Endothelial cell of umbilical vein (primary cell): ENCODE results near the gene EHBP1L1. TPM values are rescaled to one million over a fixed set of nuclear protein-coding genes. Genes with fewer than 3 reads are reported as not detected.
A peak's percentile ranks its signal among the peaks of the same experiment; 100 is the strongest.

ENCODE experiments used
- Bru-seq: library from RNA; stranded (reverse); fragments of 400-500 nt; gene quantifications from one replicate; lab custom pipeline; 2021; lab: Mats Ljungman, UMichigan
- BruChase-seq, 2 experiments: library from RNA; stranded (reverse); fragments of 400-500 nt; gene quantifications; one replicate each; lab custom pipeline; 2021; lab: Mats Ljungman, UMichigan
- BruUV-seq: library from RNA; stranded (reverse); fragments of 400-500 nt; replicated peaks from 2 replicates; lab custom pipeline; 2021; lab: Mats Ljungman, UMichigan
- CTCF ChIA-PET: fragments of 300-600, 350-600 bp; sonication (Branson Sonifier 250); formaldehyde crosslinking; loops from one replicate; lab custom pipeline; 2021; ENCODE audit warnings: antibody characterized with exemption, inconsistent platforms; lab: Charles Lee
- POLR2A ChIA-PET: fragments of 300-600, 350-600 bp; sonication (Branson Sonifier 250); formaldehyde crosslinking; loops from one replicate; lab custom pipeline; 2021; ENCODE audit warnings: antibody characterized with exemption, inconsistent platforms; lab: Charles Lee
- DNase-seq: peaks from one replicate; pipeline ENCODE4 v3.0.0-alpha.2; 2011; ENCODE audit warnings: low read depth, low spot score
- FAIRE-seq: peaks from 2 replicates; lab custom pipeline; 2011; peaks lifted over from hg19 to GRCh38; lab: Jason Lieb, UNC
- H2AFZ ChIP-seq: 2 replicates; pipeline ENCODE4 v1.6.0; 2012; ENCODE audit warnings: low read depth, low read length, control low read depth, inconsistent platforms
- H3K27ac ChIP-seq: 2 replicates; pipeline ENCODE4 v1.5.1; 2011; ENCODE audit warnings: low read depth, mild to moderate bottlenecking, control low read depth, low read length, moderate library complexity; ENCODE audit not compliant: insufficient read depth
- H3K27me3 ChIP-seq, 2 experiments: 2 replicates each; pipeline versions ENCODE4 v1.6.0 to v1.6.1; 2011; ENCODE audit warnings: low read length in 2 of 2, mixed read lengths in 1 of 2; ENCODE audit not compliant: control insufficient read depth in 2 of 2, insufficient read depth in 2 of 2
- H3K36me3 ChIP-seq, 2 experiments: 2 replicates in 1 of 2; 3 replicates in 1 of 2; pipeline ENCODE4 v1.5.1; 2011; ENCODE audit warnings: low read length in 2 of 2, mild to moderate bottlenecking in 1 of 2, moderate library complexity in 1 of 2; ENCODE audit not compliant: control insufficient read depth in 2 of 2, insufficient read depth in 2 of 2; ENCODE audit errors: extremely low read depth in 1 of 2
- H3K4me1 ChIP-seq: 3 replicates; pipeline ENCODE4 v1.5.1; 2011; ENCODE audit warnings: mild to moderate bottlenecking, low read length; ENCODE audit not compliant: control insufficient read depth, insufficient read depth; ENCODE audit errors: extremely low read depth
- H3K4me2 ChIP-seq: 2 replicates; pipeline ENCODE4 v1.6.1; 2011; ENCODE audit warnings: low read length, control low read depth, mixed read lengths; ENCODE audit not compliant: insufficient read depth
- H3K4me3 ChIP-seq, 3 experiments: fragments of 200-600 bp in 1 of 3; sonication (generic), shearing (Covaris generic) in 1 of 3; replicated peaks in 1 of 3; 2 replicates each; pipeline ENCODE4 v1.5.1; 2011 to 2016; ENCODE audit warnings: control low read depth in 3 of 3, low read length in 3 of 3, mild to moderate bottlenecking in 2 of 3, inconsistent platforms in 1 of 3, low read depth in 1 of 3, moderate library complexity in 1 of 3; ENCODE audit not compliant: insufficient read depth in 1 of 3
- H3K79me2 ChIP-seq: 2 replicates; pipeline ENCODE4 v1.6.0; 2012; ENCODE audit warnings: low read length, inconsistent platforms; ENCODE audit not compliant: control insufficient read depth, insufficient read depth
- H3K9ac ChIP-seq: replicated peaks from 2 replicates; pipeline ENCODE3; 2011; ENCODE audit warnings: low read length, control low read depth; ENCODE audit not compliant: insufficient read depth; ENCODE audit errors: extremely low read depth
- H3K9me1 ChIP-seq: replicated peaks from 3 replicates; pipeline ENCODE4 v1.6.0; 2011; ENCODE audit warnings: mild to moderate bottlenecking, low read length; ENCODE audit not compliant: control insufficient read depth, insufficient read depth; ENCODE audit errors: extremely low read depth
- H3K9me3 ChIP-seq: replicated peaks from 2 replicates; pipeline ENCODE4 v1.5.1; 2012; ENCODE audit warnings: low read length, inconsistent platforms; ENCODE audit not compliant: control insufficient read depth, insufficient read depth
- H4K20me1 ChIP-seq: replicated peaks from 2 replicates; pipeline ENCODE3; 2011; ENCODE audit warnings: mild to moderate bottlenecking, low read length; ENCODE audit not compliant: control insufficient read depth, insufficient read depth; ENCODE audit errors: extremely low read depth
- CTCF ChIP-seq, 2 donors: IDR thresholded peaks; 1 replicate in 1 of 2; 2 replicates in 1 of 2; pipeline ENCODE4 v1.5.1; 2011; ENCODE audit warnings: low read length in 2 of 2, mild to moderate bottlenecking in 2 of 2, moderate library complexity in 2 of 2, control low read depth in 1 of 2, inconsistent platforms in 1 of 2, low read depth in 1 of 2; ENCODE audit not compliant: insufficient read depth in 1 of 2; ENCODE audit errors: extremely low read depth in 1 of 2
- EZH2 ChIP-seq: IDR thresholded peaks from 2 replicates; pipeline ENCODE4 v1.6.1; 2012; ENCODE audit warnings: borderline replicate concordance, low read depth, mild to moderate bottlenecking, moderate library complexity, low read length, inconsistent platforms; ENCODE audit not compliant: severe bottlenecking
- FOS ChIP-seq: IDR thresholded peaks from 2 replicates; pipeline ENCODE4 v1.6.1; 2011; ENCODE audit warnings: mild to moderate bottlenecking, low read length, moderate library complexity, borderline replicate concordance; ENCODE audit not compliant: insufficient read depth
- GATA2 ChIP-seq: IDR thresholded peaks from 2 replicates; pipeline ENCODE4 v1.7.0; 2011; ENCODE audit warnings: low read depth, mild to moderate bottlenecking, moderate library complexity, mixed read lengths, low read length; ENCODE audit not compliant: insufficient read length, insufficient read depth
- JUN ChIP-seq: IDR thresholded peaks from 2 replicates; pipeline ENCODE4 v1.6.1; 2011; ENCODE audit warnings: borderline replicate concordance, low read depth; ENCODE audit not compliant: insufficient read length, insufficient read depth
- MAX ChIP-seq: IDR thresholded peaks from 2 replicates; pipeline ENCODE4 v1.6.1; 2011; ENCODE audit not compliant: insufficient read depth, insufficient read length
- MYC ChIP-seq: IDR thresholded peaks from one replicate; pipeline ENCODE4 v1.6.1; 2011; ENCODE audit warnings: mild to moderate bottlenecking, low read depth, low read length
- POLR2A ChIP-seq: IDR thresholded peaks from 2 replicates; pipeline ENCODE4 v1.6.1; 2012; ENCODE audit warnings: low read depth, mild to moderate bottlenecking, control low read depth, low read length
- POLR2AphosphoS5 ChIP-seq: IDR thresholded peaks from 2 replicates; pipeline ENCODE4 v1.6.1; 2012; ENCODE audit warnings: low read depth, mild to moderate bottlenecking, control low read depth, low read length, moderate library complexity; ENCODE audit not compliant: insufficient read depth
- dilution Hi-C: fragments of 300-500 bp; cut with MboI; formaldehyde crosslinking; loops from one replicate; pipeline ENCODE4 v1.15.0; 2019; ENCODE audit warnings: low sequenced_read_pairs; ENCODE audit not compliant: extremely low pct_ligation_motif_present
- intact Hi-C: fragments of 100-400 bp; cut with micrococcal nuclease; formaldehyde crosslinking; loops from one replicate; pipeline ENCODE4 v1.10.0; 2022
- long read RNA-seq: library from polyadenylated mRNA; stranded (forward); transcript quantifications from one replicate; pipeline ENCODE4 v2.0.0, GENCODE V29; 2021
- polyA minus RNA-seq, 3 experiments: library from RNA; depleted of rRNA, polyadenylated mRNA; stranded (reverse); fragments of >200 nt; gene quantifications; 1 replicate in 1 of 3; 2 replicates in 2 of 3; pipeline ENCODE4 v1.2.3, GENCODE V29; 2011
- polyA plus RNA-seq, 4 experiments: library from polyadenylated mRNA; depleted of rRNA in 3 of 4; stranded (reverse) in 3 of 4; unstranded in 1 of 4; fragments of >200 nt; gene quantifications; 2 replicates each; pipeline versions ENCODE4 v1.2.1 to v1.2.3, GENCODE V29; 2011 to 2012; ENCODE audit warnings: missing spikeins in 1 of 4
- total RNA-seq: library from RNA; stranded (reverse); gene quantifications from 2 replicates; pipeline ENCODE4 v1.2.3, GENCODE V29; 2021

EHBP1L1 gene
- total RNA-seq (18.8 and 19.7 TPM in 2 replicates), polyA plus RNA-seq (12.7 and 18.5 TPM in 2 replicates), polyA minus RNA-seq (8.6 and 12.0 TPM in 2 replicates), Bru-seq, nascent RNA (percentile 47 among the genes with signal in this experiment), BruChase-seq, experiment 1, labeled RNA remaining after a 6-hour chase (percentile 91 among the genes with signal in this experiment), BruChase-seq, experiment 2, labeled RNA remaining after a 2-hour chase (percentile 68 among the genes with signal in this experiment)
- 7.1 and 11.1 TPM in 2 replicates for polyA plus RNA-seq (2011; cell fraction: cytosol; rRNA removed)
- polyA plus RNA-seq (2011; cell fraction: nucleus; rRNA removed) = 29.6 and 32.5 TPM in 2 replicates
- polyA plus RNA-seq (2012) = 14.2 and 20.1 TPM in 2 replicates
- 64.3 TPM for polyA minus RNA-seq (2011; cell fraction: cytosol; rRNA and poly(A)+ RNA removed)
- 7.8 and 11.2 TPM in 2 replicates for polyA minus RNA-seq (2011; cell fraction: nucleus; rRNA and poly(A)+ RNA removed)
- long read RNA-seq, partial matches to known transcripts = 10 of 17 reads
- long read RNA-seq, other reads (novel, unspliced or antisense) = 5 of 17 reads

GRCh38 chr11:65575568-65576231 is at the start of gene EHBP1L1:
EHBP1L1 (plus strand) TSS chr11:65576053; CDS start chr11:65576303, 250 bp downstream.
- FAIRE-seq (no peak), DNase-seq (peak; percentile 32)
- Histone ChIP-seq H3K4me1 (peaks cover 50% of the 10 kb centered on the region), H3K9ac (peak within 1 kb of the TSS; percentile 20), H3K79me2 (peaks cover 22% of the 10 kb centered on the region), H2AFZ (no peak within 1 kb of the TSS), H3K9me3 (no peaks in the 10 kb centered on the region), H3K4me2 (peak within 1 kb of the TSS; percentile 56), H4K20me1 (no peaks in the 10 kb centered on the region), H3K9me1 (no peaks in the 10 kb centered on the region), H3K4me3 (peak within 1 kb of the TSS; percentile 16 to 34 (median 31)), H3K27ac (peak within 1 kb of the TSS; percentile 45), H3K36me3 (no peaks in the 10 kb centered on the region), H3K27me3 (no peaks in the 10 kb centered on the region)
- POLR2A ChIA-PET = no interaction called here
- dilution Hi-C loops (no loop called here), intact Hi-C loops (no loop called here)
- no peak for TF ChIP-seq MAX
- peak; percentile 50 for TF ChIP-seq POLR2AphosphoS5
- BruUV-seq = no TSS peak
- CTCF ChIA-PET = interaction anchor here (1.4 to 9.7 kb wide), 3 partner anchors 14 to 50 kb away, joined by 3 to 167 read pairs (median 22); no protein-coding TSS in a partner anchor

GRCh38 chr11:65526744-65527143 is 49.1 kb upstream of the EHBP1L1 start:
- no peak overlapping the region for H3K27ac ChIP-seq

More at GRCh38 chr11:65526744-65527143, 49.1 kb upstream of the EHBP1L1 start:
- no peaks in the 10 kb centered on the region for H3K27me3 ChIP-seq
- TF ChIP-seq CTCF (IDR thresholded peaks at IDR 0.05; ENCODE audit: extremely low read depth in 1 of 2, insufficient read depth in 1 of 2, low read depth in 1 of 2, low read length in 2 of 2) = no peak
- TF ChIP-seq FOS = no peak
- TF ChIP-seq POLR2AphosphoS5 = no peak
- TF ChIP-seq EZH2 = no peak
- TF ChIP-seq JUN = no peak
- no peak for TF ChIP-seq GATA2
- TF ChIP-seq MAX = no peak
- TF ChIP-seq MYC = no peak
- TF ChIP-seq POLR2A = no peak
- ChIA-PET POLR2A (no interaction called here), CTCF (no interaction called here)
- no peak overlapping the region for H3K9ac ChIP-seq
- H3K79me2 ChIP-seq = peaks cover 21% of the 10 kb centered on the region
- no peaks in the 10 kb centered on the region for H3K9me3 ChIP-seq
- intact Hi-C loops (no loop called here), dilution Hi-C loops (no loop called here)
- no peak for FAIRE-seq
- H4K20me1 ChIP-seq = no peaks in the 10 kb centered on the region
- DNase-seq = no peak
- H3K4me1 ChIP-seq = peaks cover 11% of the 10 kb centered on the region
- H3K4me2 ChIP-seq = no peak overlapping the region
- peaks cover 16 to 34% of the 10 kb centered on the region in 2 experiments for H3K36me3 ChIP-seq
- H3K9me1 ChIP-seq = no peaks in the 10 kb centered on the region
- no TSS peak for BruUV-seq
- H3K4me3 ChIP-seq = no peak overlapping the region
- no peak overlapping the region for H2AFZ ChIP-seq
